Sigmoid colon (tissue), 4 donors: ENCODE data around the gene SIAH2.

Source experiments
- EP300 ChIP-seq, 4 donors: sonication (generic); formaldehyde crosslinking; IDR thresholded peaks; one replicate each; pipeline ENCODE4 v1.6.1; 2017; ENCODE audit warnings: antibody characterized with exemption in 4 of 4
- POLR2A ChIP-seq, 2 donors: fragments of 450-650 bp; IDR thresholded peaks; one replicate each; pipeline ENCODE4 v1.6.1; 2016; ENCODE audit warnings: antibody characterized with exemption in 2 of 2, mild to moderate bottlenecking in 2 of 2, moderate library complexity in 2 of 2
- POLR2AphosphoS5 ChIP-seq, 4 donors: sonication (generic); formaldehyde crosslinking; IDR thresholded peaks; one replicate each; pipeline ENCODE4 v1.6.1; 2017; ENCODE audit warnings: antibody characterized with exemption in 4 of 4
- TF ChIP-seq, protein P1 (sequence below), 4 experiments: fragments of 450-650 bp in 3 of 4; fragments of 200-600 bp in 1 of 4; IDR thresholded peaks; one replicate each; pipeline ENCODE4 v1.5.1; 2016 to 2019; ENCODE audit warnings: antibody characterized with exemption in 4 of 4, mild to moderate bottlenecking in 3 of 4, moderate library complexity in 2 of 4

DNA sequence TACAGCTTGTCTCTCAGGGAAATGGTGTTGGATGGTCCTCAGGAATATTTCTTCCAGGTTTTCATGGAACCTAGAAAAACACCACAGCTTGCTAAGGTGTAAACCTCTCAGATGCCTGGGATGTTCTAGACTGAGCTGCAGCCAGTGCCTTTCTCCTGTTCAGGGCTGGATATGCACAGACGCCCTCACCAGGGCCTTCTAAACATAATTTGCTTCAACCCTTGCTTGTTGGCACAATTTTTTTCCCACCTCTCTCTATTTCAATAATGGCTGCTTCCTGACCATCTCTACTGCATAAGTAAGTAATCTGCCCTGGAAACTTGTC lies 28.2 kb downstream of the SIAH2 start:
- TF ChIP-seq POLR2AphosphoS5 (IDR thresholded peaks at IDR 0.05) (no peak), EP300 (IDR thresholded peaks at IDR 0.05) (no peak), POLR2A (IDR thresholded peaks at IDR 0.05) (no peak)
- TF ChIP-seq, protein P1, sequence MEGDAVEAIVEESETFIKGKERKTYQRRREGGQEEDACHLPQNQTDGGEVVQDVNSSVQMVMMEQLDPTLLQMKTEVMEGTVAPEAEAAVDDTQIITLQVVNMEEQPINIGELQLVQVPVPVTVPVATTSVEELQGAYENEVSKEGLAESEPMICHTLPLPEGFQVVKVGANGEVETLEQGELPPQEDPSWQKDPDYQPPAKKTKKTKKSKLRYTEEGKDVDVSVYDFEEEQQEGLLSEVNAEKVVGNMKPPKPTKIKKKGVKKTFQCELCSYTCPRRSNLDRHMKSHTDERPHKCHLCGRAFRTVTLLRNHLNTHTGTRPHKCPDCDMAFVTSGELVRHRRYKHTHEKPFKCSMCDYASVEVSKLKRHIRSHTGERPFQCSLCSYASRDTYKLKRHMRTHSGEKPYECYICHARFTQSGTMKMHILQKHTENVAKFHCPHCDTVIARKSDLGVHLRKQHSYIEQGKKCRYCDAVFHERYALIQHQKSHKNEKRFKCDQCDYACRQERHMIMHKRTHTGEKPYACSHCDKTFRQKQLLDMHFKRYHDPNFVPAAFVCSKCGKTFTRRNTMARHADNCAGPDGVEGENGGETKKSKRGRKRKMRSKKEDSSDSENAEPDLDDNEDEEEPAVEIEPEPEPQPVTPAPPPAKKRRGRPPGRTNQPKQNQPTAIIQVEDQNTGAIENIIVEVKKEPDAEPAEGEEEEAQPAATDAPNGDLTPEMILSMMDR (IDR thresholded peaks at IDR 0.05) = no peak
